Esophagus (tissue), 2 donors: ENCODE measurements around the gene MMS22L. TPM values are rescaled to one million over a fixed set of nuclear protein-coding genes. Genes with fewer than 3 reads are reported as not detected.

Source experiments
- H3K27ac ChIP-seq, 2 donors: one replicate each; pipeline ENCODE4 v1.5.1; 2013; ENCODE audit warnings: low read depth in 2 of 2, mild to moderate bottlenecking in 2 of 2, inconsistent platforms in 1 of 2, low read length in 1 of 2, moderate library complexity in 1 of 2
- H3K27me3 ChIP-seq, 2 donors: one replicate each; pipeline ENCODE4 v1.6.1; 2013; ENCODE audit warnings: low read length in 2 of 2, control low read depth in 1 of 2, mild to moderate bottlenecking in 1 of 2; ENCODE audit not compliant: insufficient read depth in 2 of 2, control insufficient read depth in 1 of 2
- H3K36me3 ChIP-seq, 2 donors: one replicate each; pipeline ENCODE4 v1.6.1; 2013; ENCODE audit warnings: low read length in 1 of 2; ENCODE audit not compliant: control insufficient read depth in 2 of 2, insufficient read depth in 2 of 2
- H3K4me1 ChIP-seq, 2 donors: one replicate each; pipeline ENCODE4 v1.6.1; 2013; ENCODE audit warnings: low read length in 1 of 2; ENCODE audit not compliant: control insufficient read depth in 2 of 2, insufficient read depth in 2 of 2
- H3K4me3 ChIP-seq, 2 donors: one replicate each; pipeline ENCODE4 v1.5.1; 2013; ENCODE audit warnings: low read length in 2 of 2, mild to moderate bottlenecking in 2 of 2, low read depth in 1 of 2, moderate library complexity in 1 of 2
- H3K9me3 ChIP-seq, 2 donors: one replicate each; pipeline ENCODE4 v1.6.1; 2013; ENCODE audit warnings: mild to moderate bottlenecking in 2 of 2, low read depth in 1 of 2, low read length in 1 of 2, moderate library complexity in 1 of 2; ENCODE audit not compliant: control insufficient read depth in 2 of 2, insufficient read depth in 1 of 2
- WGBS, 2 donors: extraction: QIAGEN DNeasy Blood & Tissue Kit; methylation state at CpG; one replicate each; pipeline ENCODE4 v1.1.7; 2013; 5-methylcytosine and 5-hydroxymethylcytosine counted together
- polyA plus RNA-seq, 2 donors: library from polyadenylated mRNA; stranded (reverse); fragments of 200-250 nt; gene quantifications; one replicate each; pipeline ENCODE4 v1.2.3, GENCODE V29; 2013
- donor health status: healthy with polysubstance abuse.
- donor health status: Bipolar disorder and iron deficiency.

MMS22L gene
- polyA plus RNA-seq, 2 donors = 1.8 to 2.4 TPM

GRCh38 chr6:97262676-97263075, 20.3 kb downstream of the MMS22L start:
- Histone ChIP-seq H3K36me3 (peaks cover 0 to 2% of the 10 kb centered on the region in 2 donors), H3K9me3 (no peaks in the 10 kb centered on the region), H3K4me1 (no peaks in the 10 kb centered on the region), H3K4me3 (no peak overlapping the region), H3K27me3 (no peaks in the 10 kb centered on the region), H3K27ac (no peak overlapping the region)
- 85 to 93% methylated on average over 2 of the region's 2 CpGs for WGBS, 2 donors

GRCh38 chr6:97246842-97247241, 36.2 kb downstream of the MMS22L start:
- Histone ChIP-seq H3K4me3 (no peak overlapping the region), H3K27ac (no peak overlapping the region)
- WGBS, 2 donors = 90 to 100% methylated on average over 1 of the region's 1 CpG

GRCh38 chr6:97240222-97240621, 42.8 kb downstream of the MMS22L start:
- H3K27me3 ChIP-seq = no peaks in the 10 kb centered on the region
- H3K4me3 ChIP-seq = no peak overlapping the region
- 95% methylated on average over 2 of the region's 2 CpGs for WGBS, 2 donors
- peaks cover 0 to 2% of the 10 kb centered on the region in 2 donors for H3K36me3 ChIP-seq
- H3K4me1 ChIP-seq = no peaks in the 10 kb centered on the region
- no peak overlapping the region for H3K27ac ChIP-seq
- H3K9me3 ChIP-seq = no peaks in the 10 kb centered on the region

More at GRCh38 chr6:97246842-97247241, 36.2 kb downstream of the MMS22L start:
- Histone ChIP-seq H3K27me3 (no peaks in the 10 kb centered on the region), H3K4me1 (no peaks in the 10 kb centered on the region), H3K9me3 (no peaks in the 10 kb centered on the region), H3K36me3 (peaks cover 0 to 2% of the 10 kb centered on the region in 2 donors)

GRCh38 chr6:97231911-97232310, 51.1 kb downstream of the MMS22L start:
- Histone ChIP-seq H3K36me3 (no peaks in the 10 kb centered on the region), H3K27ac (no peak overlapping the region), H3K27me3 (no peaks in the 10 kb centered on the region), H3K4me1 (no peaks in the 10 kb centered on the region), H3K9me3 (no peaks in the 10 kb centered on the region), H3K4me3 (no peak overlapping the region)
- 98% methylated on average over 1 of the region's 1 CpG for WGBS, 2 donors

GRCh38 chr6:97222903-97223302, 60.1 kb downstream of the MMS22L start:
- H3K4me1 ChIP-seq = no peaks in the 10 kb centered on the region
- H3K9me3 ChIP-seq = no peaks in the 10 kb centered on the region
- WGBS, 2 donors = 90 to 97% methylated on average over 2 of the region's 2 CpGs
- no peaks in the 10 kb centered on the region for H3K36me3 ChIP-seq
- H3K27ac ChIP-seq = no peak overlapping the region
- H3K27me3 ChIP-seq = no peaks in the 10 kb centered on the region
- no peak overlapping the region for H3K4me3 ChIP-seq

- Histone ChIP-seq H3K4me3 (no peak overlapping the region), H3K27me3 (no peaks in the 10 kb centered on the region), H3K27ac (no peak overlapping the region), H3K9me3 (no peaks in the 10 kb centered on the region), H3K36me3 (no peaks in the 10 kb centered on the region), H3K4me1 (no peaks in the 10 kb centered on the region)
- WGBS, 2 donors = 87 to 90% methylated on average over 4 of the region's 4 CpGs
Measured at GRCh38 chr6:97218912-97219311, 64.1 kb downstream of the MMS22L start.

- no peak overlapping the region for H3K4me3 ChIP-seq
- no peaks in the 10 kb centered on the region for H3K9me3 ChIP-seq
- H3K36me3 ChIP-seq = no peaks in the 10 kb centered on the region
- 77 to 80% methylated on average over 6 of the region's 6 CpGs for WGBS, 2 donors
- no peak overlapping the region for H3K27ac ChIP-seq
- H3K4me1 ChIP-seq = no peaks in the 10 kb centered on the region
- H3K27me3 ChIP-seq = no peaks in the 10 kb centered on the region
Measured at GRCh38 chr6:97215157-97215769, 67.8 kb downstream of the MMS22L start.

- Histone ChIP-seq H3K4me3 (no peak overlapping the region), H3K36me3 (no peaks in the 10 kb centered on the region), H3K27ac (no peak overlapping the region), H3K9me3 (no peaks in the 10 kb centered on the region), H3K27me3 (no peaks in the 10 kb centered on the region), H3K4me1 (no peaks in the 10 kb centered on the region)
- WGBS, 2 donors = 60 to 67% methylated on average over 2 of the region's 2 CpGs
Measured at GRCh38 chr6:97214671-97215070, 68.3 kb downstream of the MMS22L start.

- no peak overlapping the region for H3K27ac ChIP-seq
- no peaks in the 10 kb centered on the region for H3K36me3 ChIP-seq
- no peak overlapping the region for H3K4me3 ChIP-seq
- H3K27me3 ChIP-seq = no peaks in the 10 kb centered on the region
- no peaks in the 10 kb centered on the region for H3K9me3 ChIP-seq
- H3K4me1 ChIP-seq = no peaks in the 10 kb centered on the region
Measured at GRCh38 chr6:97207383-97207782, 75.6 kb downstream of the MMS22L start.

- no peaks in the 10 kb centered on the region for H3K36me3 ChIP-seq
- no peaks in the 10 kb centered on the region for H3K27me3 ChIP-seq
- no peaks in the 10 kb centered on the region for H3K4me1 ChIP-seq
- no peaks in the 10 kb centered on the region for H3K9me3 ChIP-seq
- H3K27ac ChIP-seq = no peak overlapping the region
- H3K4me3 ChIP-seq = no peak overlapping the region
Measured at GRCh38 chr6:97205966-97206365, 77.0 kb downstream of the MMS22L start.
